AG20443 (cell line): ENCODE data around the gene MEG3.
A peak's percentile ranks its signal among the peaks of the same experiment; 100 is the strongest.

Experiments used
- DNase-seq: peaks from one replicate; pipeline ENCODE4 v3.0.0; 2012; ENCODE audit warnings: low spot score, mixed read lengths

Gene MEG3

GRCh38 chr14:100832311-100832960 is 6.5 kb downstream of the MEG3 start:
- no peak for DNase-seq

GRCh38 chr14:100834082-100834793 is 8.3 kb downstream of the MEG3 start:
- DNase-seq, result no peak

GRCh38 chr14:100834794-100835547 is 9.1 kb downstream of the MEG3 start:
- DNase-seq, result no peak

DNA sequence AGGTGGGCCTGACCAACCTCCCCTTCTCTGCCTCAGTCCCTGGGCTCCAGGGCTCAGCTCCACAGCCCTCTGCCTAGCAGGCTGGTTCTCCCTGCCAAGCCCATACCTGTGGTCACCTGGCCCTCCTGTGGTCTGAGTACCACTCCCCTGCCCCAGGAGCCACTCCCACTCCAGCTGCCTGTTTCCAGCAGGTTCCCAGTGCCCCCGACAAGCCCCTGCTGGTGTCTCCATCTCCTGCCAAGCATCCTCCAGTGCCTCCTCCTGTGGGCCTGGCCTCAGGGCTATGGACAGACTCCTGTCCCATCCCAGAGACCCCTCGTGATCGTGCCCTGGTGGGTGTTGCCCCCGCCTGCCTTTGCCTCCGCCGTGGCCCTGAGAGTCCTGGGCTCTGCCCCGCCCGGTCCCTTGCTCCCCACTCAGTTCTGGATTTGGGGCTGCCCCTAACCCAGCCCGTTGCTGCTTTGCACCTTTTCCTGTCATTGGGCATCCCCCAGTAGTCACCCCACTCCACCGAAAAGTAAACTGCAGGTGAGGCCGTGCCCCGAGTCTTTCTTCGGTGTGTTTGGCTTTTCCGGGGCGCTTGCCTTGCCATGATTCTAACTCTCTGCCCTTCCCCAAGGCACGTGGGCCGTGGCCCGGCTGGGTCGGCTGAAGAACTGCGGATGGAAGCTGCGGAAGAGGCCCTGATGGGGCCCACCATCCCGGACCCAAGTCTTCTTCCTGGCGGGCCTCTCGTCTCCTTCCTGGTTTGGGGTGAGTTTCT is 9.8 kb downstream of the MEG3 start:
- no peak for DNase-seq

DNA sequence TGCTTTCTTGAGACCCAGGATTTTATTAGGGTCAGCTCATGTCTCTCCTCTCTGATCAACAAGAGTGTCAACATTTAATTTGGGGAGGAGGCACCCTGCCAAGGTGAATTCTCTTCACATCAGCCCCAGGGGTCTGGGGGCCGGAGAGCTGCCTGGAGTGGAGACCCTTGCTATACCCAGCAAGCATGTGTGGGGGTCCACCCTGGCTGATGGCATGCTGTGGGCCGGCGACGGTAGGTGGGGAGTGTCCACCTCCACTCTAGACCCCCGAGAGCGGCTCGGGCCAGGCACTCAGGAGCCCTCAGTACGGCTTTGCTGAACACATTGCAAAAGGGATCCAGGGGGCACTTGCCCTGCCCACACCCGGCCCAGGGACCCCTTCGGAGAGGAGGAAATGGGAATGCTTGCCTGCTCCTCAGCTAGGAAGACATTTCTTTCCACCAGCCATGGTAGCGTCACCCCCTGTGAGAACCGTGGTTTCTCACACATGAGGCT is 10.4 kb downstream of the MEG3 start:
- DNase-seq, result no peak

GRCh38 chr14:100836941-100837804 is 11.3 kb downstream of the MEG3 start:
- DNase-seq, result no peak

- no peak for DNase-seq
These were observed 12.0 kb downstream of the MEG3 start for GRCh38 chr14:100837805-100838350.

DNA sequence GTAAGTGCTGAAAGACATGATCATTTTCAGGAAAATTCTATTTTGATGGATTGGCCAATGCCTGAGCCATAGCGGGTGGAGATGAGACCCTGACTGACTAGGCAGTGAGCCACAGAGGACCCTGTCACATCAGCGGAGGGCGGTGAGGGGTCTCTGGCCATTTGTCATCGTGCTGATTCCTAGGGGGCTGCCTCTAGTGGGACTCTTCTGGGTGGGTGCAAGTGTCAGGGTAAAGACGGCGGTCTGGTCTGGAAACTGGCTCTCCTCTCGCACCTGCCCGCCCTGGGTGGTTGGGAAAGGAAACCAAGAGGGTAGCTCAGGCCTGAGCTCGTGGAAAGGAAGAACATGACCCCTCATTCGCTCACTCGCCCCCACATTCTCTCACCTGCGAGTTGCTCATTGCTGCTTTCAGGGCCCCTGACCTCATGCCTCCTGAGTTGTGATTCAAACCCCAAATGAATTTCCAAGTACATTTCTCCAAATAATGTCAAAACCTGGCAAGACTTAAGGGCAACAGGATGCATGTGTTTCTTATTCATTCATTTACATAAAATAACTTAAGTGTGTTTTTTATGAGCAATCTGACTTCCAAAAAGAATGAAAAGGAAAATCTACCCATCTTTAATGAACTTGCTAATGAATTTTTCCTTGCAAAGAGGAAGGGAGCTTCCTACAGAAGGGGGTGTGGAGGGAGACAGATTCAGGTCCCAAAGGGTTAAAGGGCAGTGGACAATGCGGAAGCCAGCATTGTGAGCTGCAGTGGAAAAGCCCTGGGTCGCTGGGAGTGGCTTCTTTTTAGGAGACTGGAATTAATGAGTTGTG is 12.8 kb downstream of the MEG3 start:
- no peak for DNase-seq

DNA sequence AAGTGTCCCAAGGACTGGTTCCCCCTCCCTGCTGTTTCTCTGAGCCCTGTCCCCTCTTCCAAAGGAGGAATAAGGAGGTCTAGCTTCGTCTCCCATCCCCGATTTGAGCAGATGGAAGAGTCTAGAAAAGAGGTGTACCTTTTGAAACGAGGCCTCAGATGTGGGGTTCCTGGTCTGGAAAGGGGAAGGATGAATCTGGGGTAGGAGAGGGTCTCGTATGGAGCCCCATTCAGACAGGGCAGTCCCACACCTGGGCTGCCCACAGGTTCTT is 13.3 kb downstream of the MEG3 start:
- no peak for DNase-seq

- no peak for DNase-seq
These were observed 13.8 kb downstream of the MEG3 start for GRCh38 chr14:100839681-100840111.

- DNase-seq, result no peak
These were observed 14.6 kb downstream of the MEG3 start for GRCh38 chr14:100840286-100841065.

DNA sequence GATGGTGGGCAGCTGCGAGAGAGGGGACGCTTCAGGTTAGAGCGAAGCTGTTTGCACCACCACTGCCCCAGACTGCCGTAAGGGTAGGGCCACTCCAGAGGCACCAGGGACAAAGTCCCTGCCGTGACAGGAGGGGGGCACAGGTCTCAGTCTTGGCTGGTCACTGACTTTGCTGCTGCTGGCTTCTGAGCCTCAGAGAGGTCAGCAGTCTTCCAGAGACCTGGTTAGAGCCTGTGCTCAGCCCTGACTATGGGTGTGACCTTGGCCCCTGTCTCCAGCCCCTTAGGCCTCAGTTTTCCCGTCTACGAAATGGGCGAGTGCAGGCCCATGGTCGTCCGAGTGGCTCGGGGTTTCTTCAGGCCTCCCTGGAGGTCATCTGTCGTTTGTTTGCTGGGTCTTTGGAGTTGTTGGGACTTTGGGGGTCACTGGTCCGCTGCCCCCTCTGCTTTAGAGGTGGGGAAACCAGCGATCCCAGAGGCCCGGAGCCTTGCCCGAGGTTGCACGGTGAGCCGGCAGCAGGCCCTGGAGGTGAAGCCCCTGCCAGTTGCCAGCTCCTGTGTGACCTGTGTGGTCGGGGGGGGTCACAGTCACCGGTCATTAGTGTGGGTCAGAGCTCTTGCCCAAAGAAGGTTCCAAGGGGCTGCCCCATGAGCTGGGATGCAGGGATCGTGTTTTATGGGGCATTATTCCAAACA is 15.3 kb downstream of the MEG3 start:
- DNase-seq, result no peak

DNA sequence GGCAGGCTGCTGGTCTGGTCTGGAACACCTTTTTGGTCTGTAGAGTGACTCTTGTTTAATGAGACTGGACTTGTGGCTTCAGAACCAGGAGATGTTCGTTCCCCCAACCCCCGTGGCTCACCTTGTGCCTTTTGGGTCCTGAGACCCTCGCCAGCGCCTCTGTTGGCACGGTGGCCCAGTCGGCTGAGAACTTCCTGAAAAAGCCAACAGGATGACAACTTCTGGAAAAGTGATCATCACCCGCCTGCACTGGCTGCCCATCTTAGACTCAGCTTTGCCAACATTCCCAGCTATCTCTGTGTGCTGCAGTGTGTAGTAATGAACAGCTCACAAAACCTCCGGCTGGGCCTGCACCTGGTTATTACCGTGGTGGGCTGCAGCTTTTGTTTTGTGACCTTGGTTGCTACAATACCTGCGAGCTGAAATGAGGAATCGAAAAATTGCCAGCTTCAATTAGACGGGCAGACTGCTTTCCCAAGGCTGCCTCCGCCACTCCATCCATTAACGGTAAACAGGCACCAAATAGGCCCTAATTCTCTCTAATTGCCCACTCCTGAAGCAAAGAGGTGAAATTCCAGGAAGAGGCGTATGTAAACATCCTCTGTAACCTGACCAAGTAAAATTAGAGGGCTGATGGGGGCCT is 16.0 kb downstream of the MEG3 start:
- DNase-seq, result no peak

DNA sequence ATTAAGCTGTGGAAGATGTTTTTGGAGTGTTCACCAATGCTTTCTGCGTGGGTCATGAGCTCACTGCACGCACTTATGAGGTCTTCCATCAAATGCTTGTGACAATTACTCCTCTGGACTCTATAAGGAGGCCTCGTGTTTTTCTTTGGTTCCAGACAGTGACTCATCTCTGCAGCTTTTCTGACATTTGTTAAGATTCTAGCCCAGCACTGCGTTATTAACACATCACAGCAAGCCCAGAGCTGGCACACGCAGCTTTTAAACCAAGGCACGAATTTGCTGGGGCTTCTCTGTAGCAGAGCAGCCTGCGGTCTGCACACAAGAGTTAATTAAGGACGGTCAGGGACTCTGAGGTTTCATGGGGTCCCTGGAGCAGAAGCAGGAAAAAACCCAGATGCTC is 16.9 kb downstream of the MEG3 start:
- peak; percentile 84 for DNase-seq

GRCh38 chr14:100844082-100844408 is 18.1 kb downstream of the MEG3 start:
- no peak for DNase-seq

- no peak for DNase-seq
These were observed 18.5 kb downstream of the MEG3 start for GRCh38 chr14:100844421-100844820.

GRCh38 chr14:100844846-100845245 is 18.9 kb downstream of the MEG3 start:
- DNase-seq, result no peak

DNA sequence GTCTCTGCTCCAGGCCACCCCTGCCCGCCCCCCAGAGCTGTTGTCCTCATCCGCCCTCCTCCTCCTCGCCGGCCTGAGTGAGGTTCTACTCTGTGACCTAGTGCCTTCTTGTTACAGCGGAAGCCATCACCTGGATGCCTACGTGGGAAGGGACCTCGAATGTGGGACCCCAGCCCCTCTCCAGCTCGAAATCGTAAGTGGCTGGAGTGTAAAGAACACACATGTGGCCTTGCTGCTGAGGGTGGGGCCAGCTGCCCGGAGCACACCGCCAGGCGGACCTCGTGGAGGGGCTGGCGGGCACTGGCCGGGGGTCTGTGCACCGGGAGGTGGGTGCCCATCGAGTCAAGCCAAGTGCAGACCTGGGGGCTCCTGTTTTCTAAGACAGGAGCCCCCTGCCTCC is 19.4 kb downstream of the MEG3 start:
- no peak for DNase-seq
